GM10847 (cell line): ENCODE data around the gene ODR4.

ENCODE experiments used
- POLR2A ChIP-seq: IDR thresholded peaks from 2 replicates; pipeline ENCODE4 v1.6.1; 2011; ENCODE audit not compliant: insufficient read length; ENCODE audit errors: extremely low read depth

Gene ODR4

GRCh38 chr1:186418503-186418902 lies 42.9 kb downstream of the ODR4 start:
- no peak for TF ChIP-seq POLR2A

- no peak for TF ChIP-seq POLR2A
Observed at GRCh38 chr1:186420311-186420710, 44.7 kb downstream of the ODR4 start.

- TF ChIP-seq POLR2A, result no peak
Observed at GRCh38 chr1:186420923-186421322, 45.3 kb downstream of the ODR4 start.

GRCh38 chr1:186421446-186421845 lies 45.8 kb downstream of the ODR4 start:
- TF ChIP-seq POLR2A, result no peak

GRCh38 chr1:186424539-186424938 lies 48.9 kb downstream of the ODR4 start:
- TF ChIP-seq POLR2A, result no peak

- TF ChIP-seq POLR2A, result no peak
Observed at GRCh38 chr1:186426118-186426517, 50.5 kb downstream of the ODR4 start.

GRCh38 chr1:186429017-186429416 lies 53.4 kb downstream of the ODR4 start:
- no peak for TF ChIP-seq POLR2A

- TF ChIP-seq POLR2A, result no peak
Observed at GRCh38 chr1:186435336-186435735, 59.7 kb downstream of the ODR4 start.

GRCh38 chr1:186438567-186438966 lies 62.9 kb downstream of the ODR4 start:
- no peak for TF ChIP-seq POLR2A

- no peak for TF ChIP-seq POLR2A
Observed at GRCh38 chr1:186440584-186440983, 64.9 kb downstream of the ODR4 start.

- TF ChIP-seq POLR2A, result no peak
Observed at GRCh38 chr1:186442651-186443375, 67.2 kb downstream of the ODR4 start.

GRCh38 chr1:186443638-186444037 lies 68.0 kb downstream of the ODR4 start:
- TF ChIP-seq POLR2A, result no peak

- no peak for TF ChIP-seq POLR2A
Observed at GRCh38 chr1:186446152-186446551, 70.5 kb downstream of the ODR4 start.

GRCh38 chr1:186454981-186455380 lies 79.3 kb downstream of the ODR4 start:
- TF ChIP-seq POLR2A, result no peak

- no peak for TF ChIP-seq POLR2A
Observed at GRCh38 chr1:186456729-186457255, 81.2 kb downstream of the ODR4 start.

- no peak for TF ChIP-seq POLR2A
Observed at GRCh38 chr1:186461014-186461413, 85.4 kb downstream of the ODR4 start, which contains the start of gene PDC. TSS of gene PDC (minus strand) at chr1:186461114. CDS start at chr1:186449459, 11,655 bp downstream.

- TF ChIP-seq POLR2A, result no peak
Observed at GRCh38 chr1:186463511-186463910, 87.9 kb downstream of the ODR4 start.
